CD4-positive, alpha-beta T cell treated with Interleukin-1 beta for 1 hour (primary cell): ENCODE results near the gene GARNL3.

Experiments
- DNase-seq, 2 donors: peaks; one replicate each; pipeline ENCODE4 v3.0.0-alpha.2; 2020 to 2022

GARNL3 gene

DNA sequence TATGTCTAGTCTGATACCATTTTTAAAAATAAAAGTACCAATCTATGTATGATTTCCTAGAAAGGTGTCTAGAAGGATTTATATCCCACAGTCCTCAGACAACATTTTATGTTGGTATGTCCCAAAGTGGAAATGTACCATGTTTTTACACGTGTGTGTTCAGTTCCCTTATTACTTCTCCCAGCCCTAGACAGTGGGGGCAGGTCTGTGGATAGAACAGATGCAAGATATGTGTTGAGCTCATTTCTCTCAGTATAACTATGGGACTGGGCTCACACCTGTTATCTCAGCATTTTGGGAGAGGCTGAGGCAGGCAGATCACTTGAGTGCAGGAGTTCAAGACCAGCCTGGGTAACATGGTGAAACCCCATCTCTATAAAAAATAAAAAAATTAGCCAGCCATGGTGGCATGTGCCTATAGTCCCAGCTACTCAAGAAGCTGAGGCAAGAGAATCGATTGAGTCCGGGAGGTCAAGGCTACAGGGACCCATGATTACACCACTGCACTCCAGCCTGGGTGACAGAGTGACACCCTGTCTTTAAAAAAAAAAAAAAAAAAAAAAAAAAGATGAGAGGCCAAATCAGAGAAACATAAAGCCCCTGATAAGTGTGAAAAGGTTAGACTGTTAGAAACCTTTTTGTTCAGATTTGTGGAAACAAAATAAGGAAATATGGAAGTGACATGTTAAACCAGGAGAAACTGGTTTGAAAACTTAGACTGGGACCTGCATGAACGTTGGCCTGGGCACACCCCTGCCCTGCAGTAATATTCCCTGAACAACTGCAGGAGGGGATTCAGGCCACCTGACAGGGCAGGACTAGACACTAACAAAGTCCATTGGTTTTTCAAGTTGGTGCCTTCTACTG, 125.0 kb downstream of the GARNL3 start:
- DNase-seq, result no peak

DNA sequence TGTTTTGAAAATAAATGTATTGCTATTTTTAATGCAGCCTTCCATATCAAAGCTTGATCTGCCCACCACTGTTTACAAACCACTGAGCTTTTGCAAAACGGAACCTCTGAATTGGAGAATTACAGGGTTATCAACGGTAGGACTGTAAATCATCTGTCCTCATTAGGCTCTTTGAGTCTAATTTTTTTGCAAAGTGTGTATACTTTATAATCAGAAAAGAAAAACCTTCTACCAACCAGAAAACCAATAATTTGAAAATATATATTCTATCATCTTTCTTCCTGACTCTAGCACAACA, 125.6 kb downstream of the GARNL3 start:
- DNase-seq, result no peak

DNA sequence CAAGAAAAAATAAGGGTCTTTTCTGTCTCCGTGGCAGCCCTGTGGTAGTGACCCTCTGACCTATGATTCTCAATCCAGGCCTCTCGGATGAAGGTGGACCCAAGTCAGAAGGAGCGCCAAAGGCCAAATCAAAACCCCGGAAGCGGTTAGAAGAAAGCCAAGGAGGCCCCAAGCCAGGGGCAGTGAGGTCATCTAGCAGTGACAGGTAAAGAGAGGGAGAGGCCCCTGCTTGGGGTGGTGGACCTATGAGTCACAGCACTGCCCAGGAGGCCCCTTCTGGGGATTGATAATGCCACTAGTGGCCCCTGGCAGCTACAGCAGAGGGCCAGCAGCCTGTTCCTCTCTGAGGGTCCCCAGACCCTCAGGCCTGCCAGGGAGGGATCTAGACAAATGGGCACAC, 126.0 kb downstream of the GARNL3 start:
- no peak for DNase-seq

DNA sequence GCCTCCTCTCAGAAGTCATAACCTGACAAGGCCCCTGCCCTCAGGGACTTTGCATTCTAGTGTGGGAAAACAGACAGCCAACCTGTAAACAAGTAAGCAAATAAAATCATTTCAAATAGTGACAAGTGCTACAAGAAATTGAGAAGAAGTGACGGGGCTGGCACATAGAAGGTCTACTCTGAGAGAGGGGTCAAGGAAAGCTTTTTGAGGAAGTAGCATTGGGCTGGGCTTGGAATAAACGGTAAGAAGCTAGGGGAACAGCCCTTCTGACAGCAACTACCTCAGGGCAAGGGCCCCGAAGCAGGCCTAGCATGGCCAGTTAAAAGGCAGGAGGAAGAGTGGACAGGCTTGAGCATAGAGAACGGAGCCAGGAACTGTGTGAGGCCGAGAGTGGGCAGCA, 127.6 kb downstream of the GARNL3 start:
- no peak for DNase-seq

DNA sequence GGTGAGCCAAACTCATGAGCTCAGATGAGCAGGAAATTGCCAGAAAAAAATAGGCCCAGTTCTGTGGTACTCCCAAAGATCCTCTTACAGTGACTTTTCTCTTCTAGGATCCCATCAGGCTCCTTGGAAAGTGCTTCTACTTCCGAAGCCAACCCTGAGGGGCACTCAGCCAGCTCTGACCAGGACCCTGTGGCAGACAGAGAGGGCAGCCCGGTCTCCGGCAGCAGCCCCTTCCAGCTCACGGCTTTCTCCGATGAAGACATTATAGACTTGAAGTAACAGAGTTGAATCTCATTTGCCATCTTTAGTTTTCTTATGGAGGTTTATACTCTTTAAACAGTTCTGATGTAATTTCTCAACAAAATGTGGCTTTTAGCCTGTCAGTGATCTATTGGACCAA, 128.4 kb downstream of the GARNL3 start:
- no peak for DNase-seq

DNA sequence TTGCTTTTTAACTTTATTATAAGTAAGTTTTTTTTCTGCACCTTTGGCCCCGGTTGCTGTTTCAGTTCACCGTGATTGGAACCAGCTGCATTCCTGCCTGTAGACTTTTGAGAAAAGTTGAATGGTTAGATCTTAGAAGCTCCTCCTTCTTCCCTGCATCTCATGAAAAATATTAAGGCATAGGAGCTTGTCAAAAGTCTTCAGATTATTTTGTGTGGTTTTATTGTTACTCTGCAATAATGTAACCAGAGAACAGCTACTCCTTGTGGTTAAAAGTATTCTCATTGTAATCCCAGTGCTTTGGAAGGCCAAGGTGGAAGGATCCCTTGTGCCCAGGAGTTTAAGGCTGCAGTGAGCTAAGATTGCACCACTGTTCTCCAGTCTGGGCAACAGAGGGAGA, 129.1 kb downstream of the GARNL3 start:
- no peak for DNase-seq

DNA sequence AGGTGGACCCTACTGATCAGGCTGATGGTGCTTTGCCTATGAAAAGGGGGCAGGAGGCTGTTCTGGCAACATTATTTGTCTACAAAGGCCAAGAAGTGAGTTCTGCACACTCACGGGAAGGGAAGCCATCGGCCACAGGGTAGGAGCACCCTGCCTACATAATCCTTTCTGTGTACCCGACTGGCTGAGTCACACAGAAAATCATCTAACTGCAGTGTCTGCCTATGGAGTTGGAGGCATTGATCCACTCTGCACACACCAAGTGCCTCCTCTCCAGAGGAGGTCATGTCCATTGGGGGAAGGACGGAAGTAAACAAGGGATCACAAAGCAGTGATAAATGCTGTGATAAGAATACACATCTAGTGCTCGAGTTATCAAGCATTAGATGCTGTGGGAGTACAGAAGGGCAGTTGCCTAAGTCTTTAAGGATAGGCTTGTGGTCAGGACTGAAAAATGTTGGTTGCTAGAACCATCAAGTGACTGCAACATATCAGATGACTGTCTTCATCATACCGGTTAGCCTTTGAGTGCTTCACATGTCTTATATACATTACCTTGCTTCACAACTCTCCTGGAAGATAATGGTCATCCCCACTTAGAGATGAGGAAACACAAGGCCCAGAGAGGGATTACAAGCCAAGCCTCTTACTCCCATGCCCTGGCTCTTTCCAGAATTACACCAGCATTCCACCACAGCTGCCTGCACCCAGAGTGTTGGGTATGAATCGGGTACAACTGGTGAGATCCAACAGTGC, 131.1 kb downstream of the GARNL3 start:
- DNase-seq, result no peak

DNA sequence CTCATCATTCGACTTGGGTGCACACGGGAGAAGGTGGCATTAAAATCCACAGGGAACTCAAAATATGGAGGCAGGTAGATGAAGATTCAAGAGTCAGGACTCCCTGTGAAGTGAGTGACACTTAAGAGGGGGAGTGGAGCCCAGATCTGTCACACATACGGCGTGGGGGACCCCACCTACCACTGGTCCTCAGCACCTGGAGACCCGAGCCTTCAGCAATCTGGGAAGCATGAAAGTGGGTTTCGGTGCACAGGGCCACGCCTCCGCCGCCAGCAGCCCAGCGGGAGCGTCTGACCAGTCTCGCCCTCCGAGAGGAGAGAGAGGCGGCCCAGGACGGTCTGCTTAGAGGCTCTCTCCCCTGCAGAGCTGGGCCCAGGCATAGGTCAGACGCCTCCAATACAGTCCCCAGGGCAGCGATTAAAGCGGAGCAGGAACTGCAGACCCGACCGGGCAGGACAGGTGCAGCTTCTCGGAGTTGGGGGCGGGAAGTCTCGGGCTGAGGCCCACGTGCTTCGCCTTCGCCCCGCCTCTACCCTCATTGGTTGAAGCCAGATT, 131.8 kb downstream of the GARNL3 start:
- DNase-seq, result no peak

DNA sequence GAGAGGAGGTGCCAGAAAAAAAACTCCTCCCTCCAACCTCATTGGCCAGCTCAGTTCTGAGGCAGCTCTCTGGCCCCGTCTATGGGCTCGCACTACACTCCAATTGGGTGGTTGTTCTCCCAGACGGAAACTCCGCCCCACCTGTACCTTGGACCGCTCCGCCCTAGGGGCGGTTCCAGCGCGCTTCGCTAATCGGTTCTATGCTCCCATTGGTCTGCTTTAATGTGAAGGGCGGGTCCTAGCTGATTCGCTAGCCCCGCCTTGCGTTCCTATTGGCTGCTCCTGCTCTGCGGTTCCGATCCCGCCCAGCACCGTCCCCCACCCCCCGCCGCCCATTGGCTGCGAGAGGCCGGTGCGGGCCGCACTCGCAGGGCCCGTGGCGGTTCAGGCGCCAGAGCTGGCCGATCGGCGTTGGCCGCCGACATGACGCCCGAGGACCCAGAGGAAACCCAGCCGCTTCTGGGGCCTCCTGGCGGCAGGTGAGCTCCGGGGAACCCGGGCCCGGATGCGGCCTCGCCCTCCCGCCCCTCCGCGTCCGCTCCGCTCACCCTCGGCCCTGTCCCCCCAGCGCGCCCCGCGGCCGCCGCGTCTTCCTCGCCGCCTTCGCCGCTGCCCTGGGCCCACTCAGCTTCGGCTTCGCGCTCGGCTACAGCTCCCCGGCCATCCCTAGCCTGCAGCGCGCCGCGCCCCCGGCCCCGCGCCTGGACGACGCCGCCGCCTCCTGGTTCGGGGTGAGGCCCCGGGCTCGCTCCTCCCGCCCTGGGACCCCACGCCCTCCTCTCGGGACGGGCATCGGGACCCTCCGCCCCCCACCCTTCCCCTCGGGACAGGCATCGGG, 132.5 kb downstream of the GARNL3 start, which contains the start of gene SLC2A8:
SLC2A8 (plus strand) TSS at position 362 of the 838 bp plus-strand sequence; CDS start at position 424, 62 bp downstream.
- DNase-seq, result peak; percentile 97 to 98

DNA sequence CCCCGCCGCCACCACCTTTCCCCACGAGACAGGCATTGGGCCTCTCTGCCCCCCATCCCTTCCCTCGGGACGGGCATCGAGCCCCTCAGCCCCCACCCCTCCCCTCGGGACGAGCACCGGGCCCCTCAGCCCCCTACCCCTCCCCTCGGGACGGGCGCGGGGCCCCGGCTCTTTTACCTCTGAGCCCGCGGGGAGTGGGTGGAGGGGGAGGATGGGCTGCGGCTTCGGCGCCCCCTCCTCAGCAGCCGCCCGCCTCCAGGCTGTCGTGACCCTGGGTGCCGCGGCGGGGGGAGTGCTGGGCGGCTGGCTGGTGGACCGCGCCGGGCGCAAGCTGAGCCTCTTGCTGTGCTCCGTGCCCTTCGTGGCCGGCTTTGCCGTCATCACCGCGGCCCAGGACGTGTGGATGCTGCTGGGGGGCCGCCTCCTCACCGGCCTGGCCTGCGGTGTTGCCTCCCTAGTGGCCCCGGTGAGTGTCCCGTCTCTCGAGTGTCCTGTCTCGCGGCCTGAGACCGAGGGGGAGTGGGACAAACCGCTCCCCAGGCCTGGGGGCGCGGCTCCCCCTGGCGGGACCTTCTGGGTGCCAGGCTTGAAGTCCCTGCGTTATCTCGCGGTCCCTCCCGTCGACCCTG, 133.2 kb downstream of the GARNL3 start:
- DNase-seq, result peak in 1 of 2 donors; percentile 22

DNA sequence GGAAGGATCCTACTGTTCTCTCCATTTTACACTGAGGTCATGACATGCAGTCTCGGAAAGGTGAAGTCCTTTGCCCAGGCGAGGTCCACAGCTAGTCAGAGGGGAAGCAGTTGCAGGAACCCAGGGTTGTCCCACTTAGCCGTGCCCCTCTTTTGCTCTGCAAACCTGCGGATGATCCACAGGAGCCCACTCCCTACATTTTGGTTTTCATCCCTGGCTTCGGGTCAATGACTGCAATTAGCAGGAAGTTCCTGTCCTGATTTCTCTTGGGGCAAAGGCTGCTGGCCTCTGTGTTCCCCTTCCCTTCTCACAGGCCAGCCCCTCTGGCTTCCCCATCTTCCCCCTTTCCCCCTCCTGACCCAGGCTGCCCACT, 133.7 kb downstream of the GARNL3 start:
- no peak for DNase-seq

DNA sequence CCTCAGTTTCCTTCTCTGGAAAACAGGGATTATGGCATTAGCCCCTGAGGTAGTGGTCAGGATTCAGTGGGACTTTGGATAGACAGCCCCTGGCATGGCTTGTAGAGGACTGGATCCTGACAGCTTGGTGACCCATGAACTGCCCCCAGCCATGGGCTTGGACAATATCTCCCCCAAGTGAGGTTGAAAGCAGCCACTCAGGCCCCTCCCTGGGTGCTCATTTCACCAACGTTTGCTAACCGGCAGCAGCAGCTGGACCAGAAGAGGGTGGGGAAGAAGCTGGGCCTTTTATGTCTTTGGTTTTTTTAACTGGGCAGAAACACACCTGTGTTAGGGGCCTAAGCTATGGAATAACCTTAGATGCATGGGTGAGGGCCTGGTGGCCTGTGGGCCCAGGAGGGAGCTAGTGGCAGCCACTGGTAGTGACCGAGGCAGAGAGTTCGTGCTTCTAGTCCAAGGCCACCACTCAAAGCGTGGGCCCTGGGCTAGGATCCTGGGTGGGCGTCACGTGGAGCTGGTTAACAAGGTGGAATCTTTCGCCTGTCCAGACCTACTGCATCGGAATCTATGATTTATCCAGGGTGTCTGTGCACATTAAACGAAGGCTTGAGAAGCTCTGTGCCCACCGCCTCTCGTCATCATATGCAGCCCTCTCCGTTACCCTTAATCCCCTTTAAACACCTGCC, 134.3 kb downstream of the GARNL3 start:
- no peak for DNase-seq

DNA sequence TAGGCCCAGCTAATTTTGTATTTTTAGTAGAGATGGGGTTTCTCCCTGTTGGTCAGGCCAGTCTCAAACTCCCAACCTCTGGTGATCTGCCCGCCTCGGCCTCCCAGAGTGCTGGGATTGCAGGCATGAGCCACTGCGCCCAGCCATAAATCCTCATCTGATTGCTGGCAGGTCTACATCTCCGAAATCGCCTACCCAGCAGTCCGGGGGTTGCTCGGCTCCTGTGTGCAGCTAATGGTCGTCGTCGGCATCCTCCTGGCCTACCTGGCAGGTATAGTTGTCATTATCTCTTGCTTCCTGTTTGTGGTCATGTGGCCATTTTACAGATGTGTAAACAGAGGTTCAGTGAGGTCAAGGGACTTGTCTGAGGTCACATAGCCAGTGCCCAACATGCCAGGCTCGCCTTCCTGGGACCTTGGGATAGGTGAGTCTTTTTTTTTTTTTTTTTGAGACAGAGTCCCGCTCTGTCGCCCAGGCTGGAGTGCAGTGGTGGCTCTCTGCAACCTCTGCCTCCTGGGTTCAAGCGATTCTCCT, 135.2 kb downstream of the GARNL3 start:
- DNase-seq, result no peak

DNA sequence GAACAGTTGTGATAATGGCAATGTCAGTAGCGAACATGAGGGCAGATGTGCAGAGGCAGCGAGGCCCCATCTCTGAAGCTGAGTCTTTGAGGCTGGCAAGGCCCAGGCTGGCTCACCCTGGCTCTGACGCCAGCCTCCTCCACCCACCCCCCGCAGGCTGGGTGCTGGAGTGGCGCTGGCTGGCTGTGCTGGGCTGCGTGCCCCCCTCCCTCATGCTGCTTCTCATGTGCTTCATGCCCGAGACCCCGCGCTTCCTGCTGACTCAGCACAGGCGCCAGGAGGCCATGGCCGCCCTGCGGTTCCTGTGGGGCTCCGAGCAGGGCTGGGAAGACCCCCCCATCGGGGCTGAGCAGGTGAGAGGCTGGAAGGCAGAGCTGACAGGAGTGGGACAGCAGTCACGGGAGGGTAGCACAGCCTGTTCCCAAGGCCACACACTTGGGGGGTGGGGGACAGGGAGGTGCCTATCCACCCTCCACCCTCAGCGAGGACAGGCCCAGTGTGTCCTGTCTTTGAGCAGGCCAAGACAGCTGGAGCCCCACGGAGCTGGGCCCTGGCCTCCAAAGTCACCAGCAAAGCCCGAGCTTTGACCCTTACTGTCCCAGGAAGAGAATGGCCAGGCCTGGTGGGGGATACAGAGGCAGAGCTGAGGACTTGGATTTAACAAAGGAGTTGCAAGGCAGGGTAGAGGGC, 138.0 kb downstream of the GARNL3 start:
- no peak for DNase-seq

DNA sequence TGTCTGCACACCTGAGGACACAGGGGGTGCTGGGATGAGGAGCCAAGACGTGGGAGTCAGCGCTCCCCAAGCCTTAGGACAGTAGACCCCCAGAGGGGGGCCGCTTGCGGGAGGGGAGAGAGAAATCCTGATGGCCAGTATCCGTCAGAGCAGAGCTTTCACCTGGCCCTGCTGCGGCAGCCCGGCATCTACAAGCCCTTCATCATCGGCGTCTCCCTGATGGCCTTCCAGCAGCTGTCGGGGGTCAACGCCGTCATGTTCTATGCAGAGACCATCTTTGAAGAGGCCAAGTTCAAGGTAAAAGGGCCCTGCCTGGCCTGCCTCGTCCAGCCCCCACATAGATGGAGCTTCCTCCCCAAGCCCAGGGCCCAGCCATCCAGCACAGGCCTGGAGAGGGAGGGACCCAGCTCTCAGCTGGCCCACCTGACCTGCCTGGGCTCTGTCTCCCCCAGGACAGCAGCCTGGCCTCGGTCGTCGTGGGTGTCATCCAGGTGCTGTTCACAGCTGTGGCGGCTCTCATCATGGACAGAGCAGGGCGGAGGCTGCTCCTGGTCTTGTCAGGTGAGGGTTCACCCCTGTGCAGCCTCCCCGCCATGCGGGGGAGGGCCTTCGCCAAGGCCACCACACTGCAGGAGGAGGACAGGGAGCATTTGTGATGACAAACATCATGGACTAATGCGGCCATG, 139.1 kb downstream of the GARNL3 start:
- no peak for DNase-seq

DNA sequence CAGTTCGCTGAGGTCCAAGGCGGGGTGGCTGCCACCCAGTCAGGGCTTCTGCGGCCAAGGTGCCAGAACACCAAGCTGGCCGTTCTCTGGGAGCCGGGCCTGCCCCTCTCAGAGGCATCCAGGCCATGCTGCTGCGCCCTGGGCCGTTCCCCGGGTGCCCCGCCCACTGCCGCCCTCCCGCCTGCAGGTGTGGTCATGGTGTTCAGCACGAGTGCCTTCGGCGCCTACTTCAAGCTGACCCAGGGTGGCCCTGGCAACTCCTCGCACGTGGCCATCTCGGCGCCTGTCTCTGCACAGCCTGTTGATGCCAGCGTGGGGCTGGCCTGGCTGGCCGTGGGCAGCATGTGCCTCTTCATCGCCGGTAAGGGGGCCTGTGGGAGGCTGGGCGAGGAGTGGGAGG, 140.1 kb downstream of the GARNL3 start:
- no peak for DNase-seq

DNA sequence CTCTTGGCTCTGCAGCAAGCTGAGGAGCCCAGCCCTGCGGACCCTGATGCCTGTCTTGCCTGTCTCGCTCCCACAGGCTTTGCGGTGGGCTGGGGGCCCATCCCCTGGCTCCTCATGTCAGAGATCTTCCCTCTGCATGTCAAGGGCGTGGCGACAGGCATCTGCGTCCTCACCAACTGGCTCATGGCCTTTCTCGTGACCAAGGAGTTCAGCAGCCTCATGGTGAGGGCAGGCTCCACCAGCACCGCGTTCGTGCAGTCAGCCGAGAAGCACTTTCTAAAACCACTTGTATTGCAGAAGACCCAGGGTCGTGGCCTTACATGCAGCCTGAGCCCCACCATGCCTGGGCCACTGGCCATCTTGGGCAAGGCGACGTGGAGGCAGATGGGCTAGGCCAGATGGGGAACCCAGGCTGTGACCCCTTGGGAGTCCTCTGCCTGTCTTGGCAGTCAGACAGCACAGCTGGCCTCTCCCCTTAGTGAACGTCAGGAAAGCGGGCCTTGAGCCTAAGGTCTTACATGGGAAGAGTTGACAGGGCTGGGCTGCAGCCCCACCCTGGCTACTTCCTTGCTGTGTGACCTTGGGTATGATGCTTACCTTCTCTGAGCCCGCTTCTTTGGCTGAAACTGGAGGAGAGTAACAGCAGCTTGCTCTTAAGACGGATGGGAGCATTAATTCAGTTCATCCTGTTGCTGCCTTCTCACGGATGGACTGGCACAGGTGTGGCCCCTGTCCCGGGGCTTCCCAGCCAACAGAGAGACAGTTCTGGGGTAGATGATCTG, 141.0 kb downstream of the GARNL3 start:
- DNase-seq, result no peak

DNA sequence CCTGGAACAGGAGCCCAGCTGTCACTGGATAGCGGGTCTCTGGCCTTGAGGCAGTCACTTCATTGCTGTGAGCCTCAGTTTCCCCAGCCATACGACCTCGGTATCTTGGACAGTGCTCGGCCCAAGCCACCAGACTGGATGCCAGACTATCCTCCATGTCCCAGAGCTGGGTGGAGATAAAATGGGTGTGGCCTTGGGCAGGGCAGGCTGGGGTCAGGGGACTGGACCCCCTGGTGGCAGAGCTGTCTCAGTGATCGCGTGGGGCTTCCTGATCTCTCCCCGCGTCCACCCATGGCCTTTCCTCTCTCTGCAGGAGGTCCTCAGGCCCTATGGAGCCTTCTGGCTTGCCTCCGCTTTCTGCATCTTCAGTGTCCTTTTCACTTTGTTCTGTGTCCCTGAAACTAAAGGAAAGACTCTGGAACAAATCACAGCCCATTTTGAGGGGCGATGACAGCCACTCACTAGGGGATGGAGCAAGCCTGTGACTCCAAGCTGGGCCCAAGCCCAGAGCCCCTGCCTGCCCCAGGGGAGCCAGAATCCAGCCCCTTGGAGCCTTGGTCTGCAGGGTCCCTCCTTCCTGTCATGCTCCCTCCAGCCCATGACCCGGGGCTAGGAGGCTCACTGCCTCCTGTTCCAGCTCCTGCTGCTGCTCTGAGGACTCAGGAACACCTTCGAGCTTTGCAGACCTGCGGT, 142.4 kb downstream of the GARNL3 start:
- DNase-seq, result no peak

DNA sequence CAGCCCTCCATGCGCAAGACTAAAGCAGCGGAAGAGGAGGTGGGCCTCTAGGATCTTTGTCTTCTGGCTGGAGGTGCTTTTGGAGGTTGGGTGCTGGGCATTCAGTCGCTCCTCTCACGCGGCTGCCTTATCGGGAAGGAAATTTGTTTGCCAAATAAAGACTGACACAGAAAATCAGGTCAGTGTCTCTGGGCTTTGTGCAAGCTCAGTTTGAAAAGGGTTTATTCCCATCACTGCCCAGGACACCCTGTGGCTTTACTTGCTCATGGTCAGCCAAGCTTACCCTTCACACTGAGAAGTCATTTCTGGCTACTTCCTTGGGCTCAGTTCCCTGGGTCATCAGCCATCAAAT, 142.9 kb downstream of the GARNL3 start:
- no peak for DNase-seq
